ENCODE data around the gene FLRT3. TPM values are rescaled to one million over a fixed set of nuclear protein-coding genes. Genes with fewer than 3 reads are reported as not detected.

The FLRT3 gene
- total RNA-seq, 1 donor from 2014 or later = 41.8 TPM

DNA sequence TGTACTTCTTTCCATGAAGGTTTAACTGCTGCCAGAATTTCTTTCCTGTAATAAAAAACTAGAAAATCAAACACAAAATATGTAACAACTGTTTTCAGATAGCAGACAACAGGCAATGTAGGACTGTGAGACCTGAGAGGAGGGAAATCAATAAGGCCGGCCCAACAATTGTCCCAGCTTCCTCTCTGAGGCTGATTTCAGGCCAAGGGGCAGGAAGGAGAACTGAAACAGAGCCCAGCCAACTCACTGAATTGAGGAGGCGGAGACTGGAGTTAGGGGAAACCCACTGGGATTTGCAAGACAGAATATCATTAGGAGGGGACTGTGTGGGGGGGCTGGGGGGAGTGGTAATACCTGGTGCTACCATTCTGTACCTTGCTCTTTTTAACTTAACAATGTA lies 42.2 kb downstream of the FLRT3 start:
- H2AFZ ChIP-seq (replicated peaks) = peak overlapping the region; percentile 22
- H3K4me1 Mint-ChIP-seq = peaks cover 3% of the 10 kb centered on the region
- H3K9ac ChIP-seq = no peak overlapping the region
- no peaks in the 10 kb centered on the region for H3K36me3 ChIP-seq
- no peak overlapping the region for H3K27ac ChIP-seq
- H4K20me1 ChIP-seq (ENCODE audit: low read depth) = no peaks in the 10 kb centered on the region
- no peak overlapping the region for H3K27ac Mint-ChIP-seq
- no peaks in the 10 kb centered on the region for H3K27me3 Mint-ChIP-seq (ENCODE audit: insufficient read depth, low read depth)
- no peaks in the 10 kb centered on the region for H3K79me2 ChIP-seq (ENCODE audit: low read depth)
- H3K4me2 ChIP-seq = no peak overlapping the region
- no peaks in the 10 kb centered on the region for H3K36me3 Mint-ChIP-seq
- no peaks in the 10 kb centered on the region for H3K9me3 Mint-ChIP-seq
- H3K4me3 ChIP-seq = no peak overlapping the region
- TF ChIP-seq EZH2phosphoT487 (IDR thresholded peaks at IDR 0.05) = no peak
- TF ChIP-seq EZH2 (IDR thresholded peaks at IDR 0.05) = no peak
- no peak overlapping the region for H3K4me3 Mint-ChIP-seq
- H3F3A ChIP-seq (ENCODE audit: low read depth) = no peaks in the 10 kb centered on the region
- no peaks in the 10 kb centered on the region for H3K4me1 ChIP-seq
- no peaks in the 10 kb centered on the region for H3K27me3 ChIP-seq
- no peak for DNase-seq (ENCODE audit: low spot score)
- H3K9me3 ChIP-seq (ENCODE audit: low read depth) = no peaks in the 10 kb centered on the region

DNA sequence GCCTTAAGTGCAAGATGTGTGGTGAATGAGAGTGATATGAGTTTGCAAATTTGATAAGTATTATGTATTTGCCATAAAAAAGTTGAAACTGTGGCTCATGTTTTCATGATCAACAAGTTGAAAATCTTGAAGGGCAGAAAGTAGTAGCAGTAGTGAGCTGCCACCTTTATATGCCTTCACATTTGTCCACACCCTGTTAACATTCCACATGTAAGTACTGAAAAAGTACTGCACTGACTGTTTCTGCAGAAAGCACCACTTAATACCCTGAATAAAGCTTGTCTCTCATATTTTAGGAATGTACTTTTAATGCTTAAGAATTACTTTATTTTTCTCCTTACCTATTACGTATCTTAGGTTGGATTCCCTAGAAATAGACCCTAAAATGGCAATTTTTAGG lies 45.9 kb downstream of the FLRT3 start:
- no peaks in the 10 kb centered on the region for H3K27me3 ChIP-seq
- H3K4me2 ChIP-seq = no peak overlapping the region
- Mint-ChIP-seq H3K36me3 (no peaks in the 10 kb centered on the region), H3K4me3 (no peak overlapping the region), H3K9me3 (no peaks in the 10 kb centered on the region), H3K27ac (no peak overlapping the region), H3K4me1 (peaks cover 3% of the 10 kb centered on the region), H3K27me3 (ENCODE audit: insufficient read depth, low read depth) (peaks cover 2% of the 10 kb centered on the region)
- no peak for DNase-seq (ENCODE audit: low spot score)
- no peak for TF ChIP-seq EZH2 (IDR thresholded peaks at IDR 0.05)
- TF ChIP-seq EZH2phosphoT487 (IDR thresholded peaks at IDR 0.05) = no peak
- TF ChIP-seq, protein P1, sequence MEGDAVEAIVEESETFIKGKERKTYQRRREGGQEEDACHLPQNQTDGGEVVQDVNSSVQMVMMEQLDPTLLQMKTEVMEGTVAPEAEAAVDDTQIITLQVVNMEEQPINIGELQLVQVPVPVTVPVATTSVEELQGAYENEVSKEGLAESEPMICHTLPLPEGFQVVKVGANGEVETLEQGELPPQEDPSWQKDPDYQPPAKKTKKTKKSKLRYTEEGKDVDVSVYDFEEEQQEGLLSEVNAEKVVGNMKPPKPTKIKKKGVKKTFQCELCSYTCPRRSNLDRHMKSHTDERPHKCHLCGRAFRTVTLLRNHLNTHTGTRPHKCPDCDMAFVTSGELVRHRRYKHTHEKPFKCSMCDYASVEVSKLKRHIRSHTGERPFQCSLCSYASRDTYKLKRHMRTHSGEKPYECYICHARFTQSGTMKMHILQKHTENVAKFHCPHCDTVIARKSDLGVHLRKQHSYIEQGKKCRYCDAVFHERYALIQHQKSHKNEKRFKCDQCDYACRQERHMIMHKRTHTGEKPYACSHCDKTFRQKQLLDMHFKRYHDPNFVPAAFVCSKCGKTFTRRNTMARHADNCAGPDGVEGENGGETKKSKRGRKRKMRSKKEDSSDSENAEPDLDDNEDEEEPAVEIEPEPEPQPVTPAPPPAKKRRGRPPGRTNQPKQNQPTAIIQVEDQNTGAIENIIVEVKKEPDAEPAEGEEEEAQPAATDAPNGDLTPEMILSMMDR (IDR thresholded peaks at IDR 0.05) = no peak
- no peak overlapping the region for H2AFZ ChIP-seq (replicated peaks)
- H3K79me2 ChIP-seq (ENCODE audit: low read depth) = no peaks in the 10 kb centered on the region
- H3K4me1 ChIP-seq = no peaks in the 10 kb centered on the region
- no peak overlapping the region for H3K4me3 ChIP-seq
- H3K9ac ChIP-seq = no peak overlapping the region
- no peaks in the 10 kb centered on the region for H3K9me3 ChIP-seq (ENCODE audit: low read depth)
- H3F3A ChIP-seq (ENCODE audit: low read depth) = no peaks in the 10 kb centered on the region
- no peak overlapping the region for H3K27ac ChIP-seq
- H3K36me3 ChIP-seq = no peaks in the 10 kb centered on the region
- H4K20me1 ChIP-seq (ENCODE audit: low read depth) = no peaks in the 10 kb centered on the region

DNA sequence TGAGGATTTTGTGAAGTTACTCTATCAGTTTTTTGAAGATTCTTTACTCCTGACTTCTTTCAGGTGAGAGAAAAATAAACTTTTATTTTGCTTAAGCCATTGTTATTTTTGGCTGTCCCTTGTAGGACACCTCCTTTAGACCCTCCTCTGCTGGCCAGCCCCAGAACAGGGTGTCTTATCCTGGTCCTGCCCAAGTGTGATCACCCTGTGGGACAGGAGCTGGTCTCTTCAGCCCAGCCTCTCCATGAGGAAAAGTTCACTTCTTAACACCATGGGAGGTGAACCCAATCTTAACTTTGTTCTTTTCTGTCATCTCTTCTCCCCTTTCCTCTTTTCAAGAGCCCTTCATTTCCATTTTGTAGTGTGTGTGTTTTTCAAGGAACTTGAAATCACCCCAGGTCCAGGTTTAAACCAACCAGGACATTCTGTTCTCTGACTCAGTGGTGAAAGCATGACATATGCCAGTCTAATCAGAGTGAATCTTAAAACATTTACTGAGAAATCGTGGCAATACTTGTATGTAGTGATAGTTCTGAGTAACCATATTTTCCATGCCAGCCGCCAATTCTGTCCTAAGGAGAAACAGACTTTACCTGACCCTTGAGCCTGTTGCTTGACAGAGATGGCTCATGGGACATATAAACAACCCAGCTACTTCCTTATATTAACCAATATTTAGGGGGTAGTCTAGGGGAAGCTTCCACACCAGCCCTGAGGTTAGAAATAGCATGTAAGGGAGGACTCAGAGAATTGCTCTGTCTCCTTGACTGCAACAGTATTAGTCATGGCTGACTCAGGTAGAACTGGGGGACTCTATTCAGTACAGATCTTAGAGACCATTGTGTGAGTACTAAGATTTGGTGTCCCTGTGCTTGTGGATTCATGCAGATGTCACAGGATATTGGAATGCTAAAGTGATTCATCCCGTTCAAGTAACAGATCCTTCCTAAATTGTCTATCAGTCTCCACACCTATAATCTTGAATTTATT lies 48.8 kb downstream of the FLRT3 start:
- Mint-ChIP-seq H3K9me3 (no peaks in the 10 kb centered on the region), H3K4me3 (no peak overlapping the region), H3K27me3 (ENCODE audit: insufficient read depth, low read depth) (peaks cover 2% of the 10 kb centered on the region), H3K36me3 (no peaks in the 10 kb centered on the region), H3K27ac (no peak overlapping the region), H3K4me1 (no peaks in the 10 kb centered on the region)
- H3K4me1 ChIP-seq = no peaks in the 10 kb centered on the region
- TF ChIP-seq, protein P1 (IDR thresholded peaks at IDR 0.05) = no peak
- no peak for TF ChIP-seq EZH2phosphoT487 (IDR thresholded peaks at IDR 0.05)
- no peak for TF ChIP-seq EZH2 (IDR thresholded peaks at IDR 0.05)
- no peaks in the 10 kb centered on the region for H3K27me3 ChIP-seq
- no peaks in the 10 kb centered on the region for H3F3A ChIP-seq (ENCODE audit: low read depth)
- DNase-seq (ENCODE audit: low spot score) = no peak
- no peak overlapping the region for H3K27ac ChIP-seq
- H3K79me2 ChIP-seq (ENCODE audit: low read depth) = no peaks in the 10 kb centered on the region
- H3K36me3 ChIP-seq = no peaks in the 10 kb centered on the region
- no peak overlapping the region for H3K4me3 ChIP-seq
- no peak overlapping the region for H3K4me2 ChIP-seq
- no peak overlapping the region for H2AFZ ChIP-seq (replicated peaks)
- no peaks in the 10 kb centered on the region for H4K20me1 ChIP-seq (ENCODE audit: low read depth)
- H3K9me3 ChIP-seq (ENCODE audit: low read depth) = no peaks in the 10 kb centered on the region
- no peak overlapping the region for H3K9ac ChIP-seq

DNA sequence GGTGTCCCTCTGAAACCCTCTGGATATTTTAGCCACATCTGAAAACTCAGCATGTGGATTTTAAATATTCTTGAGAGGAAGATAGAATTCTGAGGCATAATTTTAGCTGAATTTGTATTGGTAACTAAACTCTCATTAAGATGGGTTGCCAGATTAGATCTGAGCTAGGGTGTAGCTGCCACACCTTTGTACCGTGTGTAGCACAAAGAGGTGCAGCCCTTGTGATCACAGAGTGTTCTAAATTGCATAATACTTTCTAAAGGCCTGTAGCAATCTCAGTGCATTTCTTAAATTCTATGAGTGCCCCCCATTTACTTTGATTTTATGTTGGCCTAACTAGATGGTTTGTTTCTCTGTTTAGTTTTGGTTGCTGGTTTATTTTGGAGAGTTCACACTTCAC lies 53.0 kb downstream of the FLRT3 start:
- no peaks in the 10 kb centered on the region for H3K9me3 ChIP-seq (ENCODE audit: low read depth)
- Mint-ChIP-seq H3K36me3 (no peaks in the 10 kb centered on the region), H3K4me1 (no peaks in the 10 kb centered on the region), H3K4me3 (no peak overlapping the region), H3K9me3 (no peaks in the 10 kb centered on the region), H3K27me3 (ENCODE audit: insufficient read depth, low read depth) (peaks cover 2% of the 10 kb centered on the region), H3K27ac (no peak overlapping the region)
- H3K36me3 ChIP-seq = no peaks in the 10 kb centered on the region
- H3K9ac ChIP-seq = no peak overlapping the region
- TF ChIP-seq EZH2phosphoT487 (IDR thresholded peaks at IDR 0.05) (no peak), EZH2 (IDR thresholded peaks at IDR 0.05) (no peak)
- TF ChIP-seq, protein P1 (IDR thresholded peaks at IDR 0.05) = no peak
- H3K4me3 ChIP-seq = no peak overlapping the region
- DNase-seq (ENCODE audit: low spot score) = no peak
- no peaks in the 10 kb centered on the region for H4K20me1 ChIP-seq (ENCODE audit: low read depth)
- no peaks in the 10 kb centered on the region for H3K79me2 ChIP-seq (ENCODE audit: low read depth)
- H3K27me3 ChIP-seq = no peaks in the 10 kb centered on the region
- H3K4me2 ChIP-seq = no peak overlapping the region
- no peak overlapping the region for H3K27ac ChIP-seq
- H3K4me1 ChIP-seq = no peaks in the 10 kb centered on the region
- no peaks in the 10 kb centered on the region for H3F3A ChIP-seq (ENCODE audit: low read depth)
- H2AFZ ChIP-seq (replicated peaks) = no peak overlapping the region
